T-helper 2 cell treated with Interferon-gamma antibody and Interleukin-4, amounts not matched to agents 100 ng/mL and 5 ng/mL, for 36 hours (primary cell): ENCODE results near the gene DOK5. TPM values are rescaled to one million over a fixed set of nuclear protein-coding genes. Genes with fewer than 3 reads are reported as not detected.

ENCODE experiments used
- intact Hi-C: fragments of 100-400 bp; cut with micrococcal nuclease; formaldehyde crosslinking; loops from one replicate; pipeline ENCODE4 v1.15.1; 2023
- total RNA-seq: library from RNA; stranded (reverse); gene quantifications from 2 replicates; pipeline ENCODE4 v1.2.3, GENCODE V29; 2022

The DOK5 gene
- total RNA-seq, 1 donor from 2014 or later, result 0.14 TPM

DNA sequence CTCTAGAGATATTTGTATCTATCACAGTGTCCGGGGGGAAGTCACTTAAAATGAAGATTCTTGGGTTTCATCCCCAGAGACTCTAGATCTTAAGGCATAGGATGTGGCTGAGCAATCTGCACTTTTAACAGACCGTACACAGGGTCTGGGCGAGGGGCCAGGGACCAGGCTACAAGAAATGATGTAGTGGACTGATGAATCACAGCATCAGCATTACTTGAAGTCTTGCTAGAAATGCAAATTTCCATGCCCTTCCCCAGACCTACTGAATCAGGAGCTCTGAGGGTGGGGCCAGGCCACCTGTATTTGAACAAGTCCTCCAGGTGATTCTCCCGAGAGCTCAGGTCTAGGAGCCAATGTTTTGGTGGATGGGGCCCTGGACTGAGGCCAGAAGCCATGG, 168.4 kb downstream of the DOK5 start:
- intact Hi-C loops, result loop anchor here (10.0 kb wide), 1 partner anchor 699 kb away; no protein-coding TSS in a partner anchor

DNA sequence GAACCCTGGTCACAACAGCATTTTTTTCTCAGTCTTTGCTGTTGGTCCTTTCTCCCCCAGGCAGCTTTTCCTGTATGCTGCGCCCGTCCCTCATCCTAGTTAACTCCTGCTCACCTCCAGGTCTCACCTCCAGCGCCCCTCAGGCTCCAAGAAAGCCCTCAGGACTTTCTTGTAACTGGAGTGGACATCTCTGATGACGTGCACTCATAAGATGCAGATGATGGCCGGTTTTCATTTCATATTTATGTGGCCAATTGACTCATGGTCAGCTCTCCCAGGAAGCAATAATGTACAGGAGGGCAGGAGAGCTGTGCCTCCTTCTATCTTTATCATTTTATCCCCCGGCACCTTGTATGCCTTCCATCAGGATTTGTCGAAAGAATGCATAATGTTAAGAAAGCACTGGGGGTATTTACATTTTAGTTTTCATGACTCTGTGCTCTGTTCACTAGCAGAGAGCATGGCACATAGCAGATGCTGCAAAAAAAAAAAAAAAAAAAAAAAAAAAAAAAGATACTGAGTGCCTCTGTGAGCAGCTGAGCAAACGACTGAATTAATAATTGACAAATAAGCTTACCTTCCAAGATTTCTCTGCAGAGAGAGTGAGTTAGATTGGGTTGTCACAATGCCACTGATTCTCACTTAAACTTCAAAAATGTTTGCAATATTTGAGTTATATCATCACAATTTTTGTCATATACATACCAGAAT, 170.2 kb downstream of the DOK5 start:
- intact Hi-C loops, result loop anchor here (2.0 to 10.0 kb wide), 4 partner anchors 425 to 701 kb away; partner anchors contain the start of gene PFDN4

DNA sequence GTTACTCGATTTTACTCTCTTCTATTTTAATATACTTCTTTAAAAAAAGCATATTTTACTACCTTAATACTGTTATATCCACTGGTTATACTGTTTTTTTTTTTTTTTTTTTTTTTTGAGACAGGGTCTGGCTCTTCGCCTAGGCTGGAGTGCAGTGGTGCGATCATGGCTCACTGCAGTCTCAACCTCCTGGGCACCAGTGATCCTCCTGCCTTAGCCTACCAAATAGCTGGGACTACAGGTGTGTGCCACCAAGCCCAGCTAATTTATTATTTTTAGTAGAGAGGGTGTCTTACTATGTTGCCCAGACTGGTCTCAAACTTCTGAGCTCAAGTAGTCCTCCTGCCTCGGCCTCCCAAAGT, 170.7 kb downstream of the DOK5 start:
- intact Hi-C loops, result loop anchor here (2.0 to 10.0 kb wide), 4 partner anchors 425 to 701 kb away; partner anchors contain the start of gene PFDN4

DNA sequence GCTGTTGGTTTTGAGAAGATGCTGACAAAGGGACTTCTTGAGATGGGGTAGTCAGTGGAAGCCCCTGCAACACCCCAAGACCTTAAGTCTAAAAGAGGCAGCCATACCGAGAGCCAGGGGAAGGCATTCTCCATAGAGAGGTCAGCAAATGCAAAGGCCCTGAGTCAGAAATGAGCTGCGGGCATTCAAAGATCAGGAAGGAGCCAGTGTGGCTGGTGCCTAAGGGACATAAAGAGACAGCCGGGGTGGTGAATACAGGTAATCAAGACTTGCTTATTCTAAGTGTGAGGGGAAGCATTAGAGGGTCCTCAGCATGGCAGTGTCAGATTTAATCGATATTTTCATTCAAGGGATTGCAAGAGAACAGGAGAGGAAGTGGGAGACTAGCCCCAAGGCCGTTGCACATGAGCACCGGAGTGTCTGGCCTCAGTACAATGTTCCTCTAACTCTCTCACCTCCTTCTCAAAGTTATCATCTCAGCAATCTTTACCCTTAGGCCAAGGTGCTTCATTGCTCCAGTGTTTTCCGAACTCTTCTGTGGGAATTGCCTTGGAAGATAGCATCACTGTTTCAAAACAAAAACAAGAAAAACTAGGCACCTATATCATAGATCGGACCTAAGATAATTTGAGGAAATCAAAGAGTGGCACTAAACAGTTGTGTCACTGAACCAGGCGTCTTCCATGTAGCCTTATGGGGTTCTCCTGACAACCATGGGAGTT, 173.2 kb downstream of the DOK5 start:
- intact Hi-C loops, result loop anchor here (5.0 to 10.0 kb wide), 2 partner anchors 441 to 704 kb away; partner anchors contain the start of gene PFDN4

DNA sequence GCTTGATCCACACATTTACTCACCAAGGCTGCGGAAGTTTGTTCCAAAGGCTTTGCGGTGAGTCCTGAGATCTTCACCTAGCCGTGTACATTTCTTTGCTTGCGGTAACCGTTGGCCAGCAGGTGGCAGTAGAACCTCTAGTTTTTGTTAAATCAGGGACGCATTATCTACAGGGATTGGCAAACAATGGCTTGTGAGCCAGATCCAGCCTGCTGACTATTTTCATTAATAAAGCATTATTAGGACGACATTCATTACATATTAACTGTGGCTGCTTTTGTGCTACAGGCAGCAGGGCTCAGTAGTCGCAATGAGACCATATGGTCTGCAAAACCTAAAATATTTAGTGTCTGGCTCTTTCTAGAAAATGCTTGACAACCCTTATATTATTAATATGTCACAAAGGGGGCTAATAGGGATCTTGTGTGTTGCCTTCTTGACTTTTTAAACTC, 174.1 kb downstream of the DOK5 start:
- intact Hi-C loops, result loop anchor here (5.0 to 10.0 kb wide), 2 partner anchors 442 to 705 kb away; partner anchors contain the start of gene PFDN4

GRCh38 chr20:54650052-54650719, 174.8 kb downstream of the DOK5 start:
- intact Hi-C loops, result no loop called here

DNA sequence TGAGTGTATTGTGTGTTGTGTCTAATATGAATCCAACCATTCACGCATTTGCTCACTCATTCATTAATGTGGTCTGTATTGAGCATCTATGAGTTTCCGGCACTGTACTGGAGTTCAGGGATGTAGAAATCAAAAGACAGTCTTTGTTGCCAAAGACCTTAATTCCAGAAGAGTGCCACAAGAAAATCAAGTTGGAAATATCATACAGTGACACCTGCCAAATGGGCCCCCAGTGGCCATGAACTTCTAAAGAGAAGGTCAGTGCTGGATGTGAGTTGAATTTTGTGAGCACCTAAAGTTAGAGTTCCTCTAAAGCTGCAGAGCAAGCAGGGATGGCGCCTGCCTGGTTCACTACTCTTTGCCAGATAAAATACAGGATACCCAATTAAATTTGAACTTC, 175.9 kb downstream of the DOK5 start:
- intact Hi-C loops, result no loop called here

- intact Hi-C loops, result no loop called here
Measured at GRCh38 chr20:54654450-54654849, 179.1 kb downstream of the DOK5 start.

GRCh38 chr20:54657268-54657826, 182.0 kb downstream of the DOK5 start:
- intact Hi-C loops, result no loop called here

- intact Hi-C loops, result no loop called here
Measured at GRCh38 chr20:54658525-54658924, 183.1 kb downstream of the DOK5 start.

DNA sequence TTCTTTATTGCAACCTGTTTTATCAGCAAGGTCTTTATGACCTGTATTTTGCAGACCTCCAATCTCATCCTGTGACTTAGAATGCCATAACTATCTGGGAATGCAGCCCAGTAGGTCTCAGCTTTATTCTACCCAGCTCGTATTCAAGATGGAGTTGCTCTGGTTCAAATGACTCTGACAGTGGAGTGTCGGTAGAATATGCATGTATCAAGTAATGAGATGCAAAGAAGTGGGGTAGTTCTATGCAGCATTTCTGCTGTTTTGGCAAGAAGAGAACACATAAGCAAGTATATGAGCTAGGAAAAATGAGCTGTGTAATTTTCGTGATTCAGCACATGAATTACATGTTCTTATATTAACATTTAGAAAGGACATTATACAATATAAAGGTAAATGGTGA, 185.9 kb downstream of the DOK5 start:
- intact Hi-C loops, result no loop called here

GRCh38 chr20:54661880-54662465, 186.6 kb downstream of the DOK5 start:
- intact Hi-C loops, result no loop called here

DNA sequence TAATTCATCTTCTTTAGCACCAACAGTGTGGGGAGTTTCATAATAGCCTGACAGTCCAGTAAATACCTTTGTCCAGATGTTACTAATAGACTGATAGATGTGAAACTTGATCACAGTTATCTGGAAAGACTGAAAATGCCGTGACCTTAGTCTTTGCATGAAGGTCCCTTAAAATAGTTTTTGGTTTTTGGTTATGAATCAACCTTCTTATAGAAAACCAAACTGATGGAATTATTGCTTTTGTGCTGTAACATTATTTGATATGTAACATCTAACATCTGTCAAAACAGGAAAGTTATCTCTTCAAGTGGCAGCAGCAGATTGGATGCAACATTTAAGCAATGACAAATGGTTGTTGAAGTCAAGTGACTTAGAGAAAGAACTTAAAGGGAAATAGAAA, 190.4 kb downstream of the DOK5 start:
- intact Hi-C loops, result no loop called here

GRCh38 chr20:54668271-54669039, 193.1 kb downstream of the DOK5 start:
- intact Hi-C loops, result no loop called here

DNA sequence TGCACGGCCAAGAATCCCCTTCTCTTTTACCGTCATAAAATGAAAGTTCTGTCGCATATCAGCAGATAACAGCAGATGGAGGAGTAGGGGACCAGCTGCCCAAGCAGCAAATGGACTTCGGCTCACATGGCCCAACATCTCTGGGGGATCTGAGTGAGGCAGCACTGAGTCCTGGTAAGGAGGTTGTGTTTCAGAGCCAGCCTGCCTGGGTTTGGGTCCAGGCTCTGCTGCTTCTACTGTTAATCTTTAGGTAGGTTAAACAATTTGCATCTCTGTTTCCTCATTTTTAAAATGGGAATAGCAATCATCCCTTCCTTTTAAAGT, 193.6 kb downstream of the DOK5 start:
- intact Hi-C loops, result no loop called here

DNA sequence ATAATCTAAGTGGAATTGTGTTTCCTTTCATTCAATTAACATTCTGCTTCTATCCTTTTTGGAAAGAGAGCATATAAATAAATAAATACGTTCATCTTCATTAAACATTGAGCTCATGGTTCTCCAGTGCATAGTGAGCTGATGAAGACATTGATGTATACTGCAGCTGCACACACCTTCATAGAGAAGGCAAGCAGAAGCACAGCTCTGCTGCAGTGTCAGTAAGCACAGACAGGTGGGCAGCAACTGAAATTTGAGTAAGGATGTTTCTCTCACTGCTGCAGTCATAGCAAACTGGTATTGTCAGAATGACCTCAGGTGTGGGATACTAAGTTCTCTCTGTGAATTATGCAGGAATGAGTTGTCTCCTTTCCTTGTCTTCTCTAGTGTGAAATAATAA, 202.9 kb downstream of the DOK5 start:
- intact Hi-C loops, result no loop called here

- intact Hi-C loops, result loop anchor here (5.0 to 10.0 kb wide), 2 partner anchors 1564 to 1662 kb away; partner anchors contain the start of gene MC3R
Measured at GRCh38 chr20:54680439-54680838, 205.0 kb downstream of the DOK5 start.

DNA sequence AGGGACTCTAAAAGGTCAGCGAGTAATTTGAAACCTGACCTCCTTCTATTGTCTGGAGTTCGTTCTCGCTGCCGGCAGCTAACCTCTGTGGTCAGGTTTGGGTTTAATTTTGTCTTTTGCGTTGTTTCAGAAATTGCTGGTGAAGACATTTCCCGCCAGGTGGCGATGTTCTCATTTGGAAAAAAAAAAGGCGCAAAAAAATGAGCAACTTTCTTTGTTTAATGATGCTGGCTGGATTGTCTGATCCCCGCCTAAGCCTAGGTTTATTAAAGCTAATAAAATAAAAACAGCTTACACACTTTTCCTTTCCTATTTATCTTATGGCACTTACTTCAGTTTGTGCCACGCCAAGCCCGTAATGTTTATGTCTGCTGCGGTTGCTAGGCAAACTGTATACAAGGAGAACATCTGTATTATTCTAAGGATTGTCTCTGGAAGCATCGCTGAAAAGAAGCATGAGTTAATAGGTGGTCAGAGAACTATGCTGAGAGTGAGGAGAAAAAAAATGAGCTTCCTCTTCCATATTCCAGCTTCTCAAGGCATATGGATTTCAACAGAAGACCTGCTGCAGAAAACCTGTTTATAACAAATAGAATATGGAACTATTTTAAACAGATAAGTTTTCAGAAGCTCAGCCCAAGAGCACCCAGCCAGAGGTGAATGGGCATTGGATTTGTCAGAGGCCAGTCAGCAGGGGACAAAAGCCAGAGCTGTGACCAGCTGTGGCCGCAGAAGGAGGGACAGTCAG, 205.7 kb downstream of the DOK5 start:
- intact Hi-C loops, result loop anchor here (5.0 to 10.0 kb wide), 2 partner anchors 1564 to 1661 kb away; partner anchors contain the start of gene MC3R

DNA sequence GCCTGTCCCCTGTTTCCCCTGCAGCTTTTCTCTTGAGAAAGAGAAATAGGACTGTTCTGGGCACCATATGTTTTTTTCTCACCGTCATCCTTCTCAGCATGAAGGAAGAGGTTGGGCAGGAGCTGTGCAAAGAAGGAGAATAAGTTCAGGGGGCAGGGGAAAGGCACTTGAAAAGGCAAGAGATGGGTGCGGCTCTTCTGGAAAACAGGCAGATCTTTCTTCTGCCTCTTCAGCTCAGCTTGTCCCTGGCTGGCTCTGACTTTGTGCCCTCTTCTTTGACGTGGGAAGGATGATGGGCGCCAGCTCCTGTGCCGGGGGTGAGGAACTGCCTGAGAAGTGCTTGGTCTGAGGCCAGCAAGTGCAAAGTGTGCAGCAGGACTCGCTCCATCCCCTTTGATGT, 206.5 kb downstream of the DOK5 start:
- intact Hi-C loops, result loop anchor here (5.0 to 10.0 kb wide), 2 partner anchors 1563 to 1660 kb away; partner anchors contain the start of gene MC3R

DNA sequence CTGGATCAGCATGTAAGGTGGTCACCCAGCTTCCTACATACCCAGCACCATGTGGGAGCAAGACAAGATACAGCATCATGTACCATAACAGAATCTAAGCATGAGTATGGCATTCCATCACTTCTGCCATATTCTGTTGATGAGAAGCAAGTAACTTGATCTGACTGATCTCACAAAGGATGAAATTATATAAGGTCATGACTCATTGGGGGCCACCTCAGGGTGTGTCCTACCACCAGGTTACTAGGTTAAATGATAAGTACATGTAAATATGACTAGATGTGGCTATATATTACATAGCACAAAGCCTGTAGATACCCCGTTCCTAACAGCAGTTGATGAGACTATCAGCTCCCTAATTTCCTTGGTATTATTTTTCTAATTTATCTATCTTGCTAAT, 213.1 kb downstream of the DOK5 start:
- intact Hi-C loops, result loop anchor here (10.0 kb wide), 1 partner anchor 1556 kb away; the partner anchor contains the start of gene MC3R
